Prostate gland (tissue), 2 donors: Measurements from ENCODE around the gene RNASEH2C.

ENCODE experiments used
- POLR2A ChIP-seq: fragments of 450-650 bp; IDR thresholded peaks from one replicate; pipeline ENCODE4 v1.6.1; 2016; ENCODE audit warnings: antibody characterized with exemption, mild to moderate bottlenecking
- POLR2AphosphoS5 ChIP-seq: sonication (generic); formaldehyde crosslinking; IDR thresholded peaks from one replicate; pipeline ENCODE4 v1.6.1; 2017; ENCODE audit warnings: antibody characterized with exemption
- TF ChIP-seq, protein P1 (sequence below), 4 experiments: fragments of 200-600 bp in 2 of 4; fragments of 450-650 bp in 2 of 4; sonication (generic) in 2 of 4; IDR thresholded peaks; 1 replicate in 3 of 4; 2 replicates in 1 of 4; pipeline ENCODE4 v1.5.1; 2016 to 2019; ENCODE audit warnings: antibody characterized with exemption in 4 of 4, mild to moderate bottlenecking in 2 of 4, moderate library complexity in 2 of 4

DNA sequence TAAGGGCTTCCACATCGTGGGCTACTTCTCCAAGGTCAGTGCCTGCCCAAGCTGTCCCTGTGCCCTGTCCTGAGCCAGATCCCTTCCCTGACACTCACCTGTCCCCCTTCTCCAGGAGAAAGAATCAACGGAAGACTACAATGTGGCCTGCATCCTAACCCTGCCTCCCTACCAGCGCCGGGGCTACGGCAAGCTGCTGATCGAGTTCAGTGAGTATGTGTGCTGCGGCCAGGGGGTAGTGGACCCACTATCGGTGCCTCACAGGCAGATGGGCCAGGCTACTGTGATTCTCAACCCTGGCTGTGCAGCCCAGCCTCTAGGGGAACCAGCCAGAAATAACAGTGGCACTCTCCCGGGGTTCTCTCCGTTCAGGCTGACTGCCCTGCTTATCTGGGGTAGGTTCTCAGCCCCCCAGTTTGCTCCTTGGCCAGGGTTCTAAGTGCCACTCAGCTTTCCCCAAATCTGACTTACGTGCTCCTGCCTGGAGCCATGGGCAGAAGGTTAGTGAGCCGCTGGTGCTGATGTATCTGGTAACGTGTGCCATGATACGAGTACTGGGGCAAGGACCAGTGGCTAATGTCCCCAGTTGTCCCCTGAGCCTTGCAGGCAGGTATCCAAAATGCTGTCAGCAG, 3.7 kb downstream of the RNASEH2C start:
- TF ChIP-seq, protein P1, sequence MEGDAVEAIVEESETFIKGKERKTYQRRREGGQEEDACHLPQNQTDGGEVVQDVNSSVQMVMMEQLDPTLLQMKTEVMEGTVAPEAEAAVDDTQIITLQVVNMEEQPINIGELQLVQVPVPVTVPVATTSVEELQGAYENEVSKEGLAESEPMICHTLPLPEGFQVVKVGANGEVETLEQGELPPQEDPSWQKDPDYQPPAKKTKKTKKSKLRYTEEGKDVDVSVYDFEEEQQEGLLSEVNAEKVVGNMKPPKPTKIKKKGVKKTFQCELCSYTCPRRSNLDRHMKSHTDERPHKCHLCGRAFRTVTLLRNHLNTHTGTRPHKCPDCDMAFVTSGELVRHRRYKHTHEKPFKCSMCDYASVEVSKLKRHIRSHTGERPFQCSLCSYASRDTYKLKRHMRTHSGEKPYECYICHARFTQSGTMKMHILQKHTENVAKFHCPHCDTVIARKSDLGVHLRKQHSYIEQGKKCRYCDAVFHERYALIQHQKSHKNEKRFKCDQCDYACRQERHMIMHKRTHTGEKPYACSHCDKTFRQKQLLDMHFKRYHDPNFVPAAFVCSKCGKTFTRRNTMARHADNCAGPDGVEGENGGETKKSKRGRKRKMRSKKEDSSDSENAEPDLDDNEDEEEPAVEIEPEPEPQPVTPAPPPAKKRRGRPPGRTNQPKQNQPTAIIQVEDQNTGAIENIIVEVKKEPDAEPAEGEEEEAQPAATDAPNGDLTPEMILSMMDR (IDR thresholded peaks at IDR 0.05) = no peak
- TF ChIP-seq POLR2A (no peak), POLR2AphosphoS5 (no peak)
